Epithelial cell of esophagus (primary cell): ENCODE data around the gene SALL1.

Experiments used
- DNase-seq: peaks from one replicate; pipeline ENCODE4 v3.0.0; 2010; ENCODE audit warnings: low read depth
- H3K4me3 ChIP-seq: 2 replicates; pipeline ENCODE4 v1.5.1; 2011; ENCODE audit warnings: mild to moderate bottlenecking, low read length, control low read depth
- TF ChIP-seq, protein P1 (sequence below): IDR thresholded peaks from 2 replicates; pipeline ENCODE4 v1.5.1; 2011; ENCODE audit warnings: low read depth, mild to moderate bottlenecking, low read length, control low read depth, inconsistent platforms; ENCODE audit not compliant: insufficient read depth; ENCODE audit errors: missing control alignments

Gene SALL1

DNA sequence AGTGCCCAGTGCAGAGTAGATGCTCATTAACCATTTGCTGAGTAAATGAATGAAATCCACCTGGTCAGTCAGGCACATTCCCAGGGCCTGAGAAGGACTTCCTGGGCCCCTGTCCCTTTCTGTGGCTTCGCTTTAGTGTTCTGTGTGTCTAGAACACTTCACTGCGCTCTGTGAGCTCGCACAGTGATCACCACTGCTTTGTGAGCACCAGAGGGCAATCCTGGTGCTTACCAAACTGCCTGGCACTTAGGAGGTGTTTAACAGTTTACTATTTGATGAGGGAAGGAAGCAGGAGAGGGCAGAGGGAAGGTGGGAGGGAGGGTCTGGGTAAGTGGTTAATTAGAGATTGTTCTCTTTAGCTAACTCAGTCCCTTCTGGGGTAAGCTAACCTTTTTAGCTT, 26.2 kb downstream of the SALL1 start:
- TF ChIP-seq, protein P1, sequence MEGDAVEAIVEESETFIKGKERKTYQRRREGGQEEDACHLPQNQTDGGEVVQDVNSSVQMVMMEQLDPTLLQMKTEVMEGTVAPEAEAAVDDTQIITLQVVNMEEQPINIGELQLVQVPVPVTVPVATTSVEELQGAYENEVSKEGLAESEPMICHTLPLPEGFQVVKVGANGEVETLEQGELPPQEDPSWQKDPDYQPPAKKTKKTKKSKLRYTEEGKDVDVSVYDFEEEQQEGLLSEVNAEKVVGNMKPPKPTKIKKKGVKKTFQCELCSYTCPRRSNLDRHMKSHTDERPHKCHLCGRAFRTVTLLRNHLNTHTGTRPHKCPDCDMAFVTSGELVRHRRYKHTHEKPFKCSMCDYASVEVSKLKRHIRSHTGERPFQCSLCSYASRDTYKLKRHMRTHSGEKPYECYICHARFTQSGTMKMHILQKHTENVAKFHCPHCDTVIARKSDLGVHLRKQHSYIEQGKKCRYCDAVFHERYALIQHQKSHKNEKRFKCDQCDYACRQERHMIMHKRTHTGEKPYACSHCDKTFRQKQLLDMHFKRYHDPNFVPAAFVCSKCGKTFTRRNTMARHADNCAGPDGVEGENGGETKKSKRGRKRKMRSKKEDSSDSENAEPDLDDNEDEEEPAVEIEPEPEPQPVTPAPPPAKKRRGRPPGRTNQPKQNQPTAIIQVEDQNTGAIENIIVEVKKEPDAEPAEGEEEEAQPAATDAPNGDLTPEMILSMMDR, result no peak
- DNase-seq, result no peak
- no peak overlapping the region for H3K4me3 ChIP-seq

GRCh38 chr16:51121850-51122249, 29.2 kb downstream of the SALL1 start:
- H3K4me3 ChIP-seq, result no peak overlapping the region
- TF ChIP-seq, protein P1, result no peak
- DNase-seq, result no peak

- TF ChIP-seq, protein P1, result no peak
- no peak overlapping the region for H3K4me3 ChIP-seq
- no peak for DNase-seq
Measured at GRCh38 chr16:51120730-51121347, 30.2 kb downstream of the SALL1 start.

DNA sequence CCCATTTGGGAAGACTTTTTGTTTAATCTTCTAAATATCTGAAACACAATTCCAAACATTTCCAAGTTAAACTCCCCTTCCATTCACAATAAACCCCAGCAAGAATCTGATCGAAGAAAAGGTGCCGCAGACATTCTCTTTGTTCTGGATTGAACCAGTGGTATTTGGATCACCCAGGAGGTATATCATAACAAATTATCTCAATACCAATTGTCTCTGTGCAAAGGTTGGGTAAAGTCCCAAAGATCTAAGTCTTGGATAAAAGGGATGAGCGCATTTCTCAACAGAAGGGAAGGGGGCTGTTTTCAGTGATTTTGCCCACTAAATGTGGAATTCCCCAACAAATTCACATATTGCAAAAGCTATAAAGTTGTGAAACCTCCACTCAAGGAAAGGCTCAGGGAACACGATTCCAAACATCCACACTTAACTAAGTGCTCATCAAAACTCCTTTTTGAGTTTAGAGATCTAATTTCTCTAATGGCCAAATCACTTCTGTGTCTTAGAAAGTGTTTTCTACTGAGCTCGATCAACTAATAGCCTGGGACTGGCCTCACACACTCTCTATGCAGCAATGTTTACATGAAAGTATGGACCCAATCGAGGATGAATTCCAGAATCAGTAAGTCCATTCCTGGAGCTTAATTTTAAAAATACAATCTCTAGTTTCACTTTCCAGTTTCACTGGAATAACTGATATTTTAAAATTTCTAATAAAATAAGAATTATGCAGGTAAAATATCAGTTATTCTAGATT, 30.9 kb downstream of the SALL1 start:
- TF ChIP-seq, protein P1, result no peak
- DNase-seq, result no peak
- no peak overlapping the region for H3K4me3 ChIP-seq

- no peak for DNase-seq
- TF ChIP-seq, protein P1, result no peak
- no peak overlapping the region for H3K4me3 ChIP-seq
Measured at GRCh38 chr16:51119556-51119955, 31.5 kb downstream of the SALL1 start.

- TF ChIP-seq, protein P1, result no peak
- H3K4me3 ChIP-seq, result no peak overlapping the region
- no peak for DNase-seq
Measured at GRCh38 chr16:51116353-51116752, 34.7 kb downstream of the SALL1 start.

GRCh38 chr16:51114382-51114781, 36.7 kb downstream of the SALL1 start:
- no peak for DNase-seq
- TF ChIP-seq, protein P1, result no peak
- H3K4me3 ChIP-seq, result no peak overlapping the region
